ENCODE results near the gene PPIG.

- TF ChIP-seq, protein P1, sequence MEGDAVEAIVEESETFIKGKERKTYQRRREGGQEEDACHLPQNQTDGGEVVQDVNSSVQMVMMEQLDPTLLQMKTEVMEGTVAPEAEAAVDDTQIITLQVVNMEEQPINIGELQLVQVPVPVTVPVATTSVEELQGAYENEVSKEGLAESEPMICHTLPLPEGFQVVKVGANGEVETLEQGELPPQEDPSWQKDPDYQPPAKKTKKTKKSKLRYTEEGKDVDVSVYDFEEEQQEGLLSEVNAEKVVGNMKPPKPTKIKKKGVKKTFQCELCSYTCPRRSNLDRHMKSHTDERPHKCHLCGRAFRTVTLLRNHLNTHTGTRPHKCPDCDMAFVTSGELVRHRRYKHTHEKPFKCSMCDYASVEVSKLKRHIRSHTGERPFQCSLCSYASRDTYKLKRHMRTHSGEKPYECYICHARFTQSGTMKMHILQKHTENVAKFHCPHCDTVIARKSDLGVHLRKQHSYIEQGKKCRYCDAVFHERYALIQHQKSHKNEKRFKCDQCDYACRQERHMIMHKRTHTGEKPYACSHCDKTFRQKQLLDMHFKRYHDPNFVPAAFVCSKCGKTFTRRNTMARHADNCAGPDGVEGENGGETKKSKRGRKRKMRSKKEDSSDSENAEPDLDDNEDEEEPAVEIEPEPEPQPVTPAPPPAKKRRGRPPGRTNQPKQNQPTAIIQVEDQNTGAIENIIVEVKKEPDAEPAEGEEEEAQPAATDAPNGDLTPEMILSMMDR (IDR thresholded peaks at IDR 0.05), result no peak
- no peak for TF ChIP-seq POLR2A (IDR thresholded peaks at IDR 0.05)
- TF ChIP-seq EP300 (IDR thresholded peaks at IDR 0.05), result no peak
These were observed 12.0 kb upstream of the PPIG start for GRCh38 chr2:169572189-169572588.

Data from tibial nerve (tissue), 4 donors.